Cardiac fibroblast (primary cell): Measurements from ENCODE around the gene CDHR3.

Experiments used
- DNase-seq, 2 donors: peaks; one replicate each; pipeline versions ENCODE4 v3.0.0 to v3.0.0-alpha.2; 2010; ENCODE audit warnings: low read depth in 2 of 2
- H3K4me3 ChIP-seq, 2 donors: replicated peaks in 1 of 2; 1 replicate in 1 of 2; 2 replicates in 1 of 2; pipeline ENCODE4 v1.5.1; 2011; ENCODE audit warnings: low read depth in 2 of 2, low read length in 2 of 2, mild to moderate bottlenecking in 2 of 2, moderate library complexity in 1 of 2
- TF ChIP-seq, protein P1 (sequence below): IDR thresholded peaks from one replicate; pipeline ENCODE4 v1.5.1; 2011; ENCODE audit warnings: low read depth, mild to moderate bottlenecking, low read length, inconsistent platforms

CDHR3 gene

DNA sequence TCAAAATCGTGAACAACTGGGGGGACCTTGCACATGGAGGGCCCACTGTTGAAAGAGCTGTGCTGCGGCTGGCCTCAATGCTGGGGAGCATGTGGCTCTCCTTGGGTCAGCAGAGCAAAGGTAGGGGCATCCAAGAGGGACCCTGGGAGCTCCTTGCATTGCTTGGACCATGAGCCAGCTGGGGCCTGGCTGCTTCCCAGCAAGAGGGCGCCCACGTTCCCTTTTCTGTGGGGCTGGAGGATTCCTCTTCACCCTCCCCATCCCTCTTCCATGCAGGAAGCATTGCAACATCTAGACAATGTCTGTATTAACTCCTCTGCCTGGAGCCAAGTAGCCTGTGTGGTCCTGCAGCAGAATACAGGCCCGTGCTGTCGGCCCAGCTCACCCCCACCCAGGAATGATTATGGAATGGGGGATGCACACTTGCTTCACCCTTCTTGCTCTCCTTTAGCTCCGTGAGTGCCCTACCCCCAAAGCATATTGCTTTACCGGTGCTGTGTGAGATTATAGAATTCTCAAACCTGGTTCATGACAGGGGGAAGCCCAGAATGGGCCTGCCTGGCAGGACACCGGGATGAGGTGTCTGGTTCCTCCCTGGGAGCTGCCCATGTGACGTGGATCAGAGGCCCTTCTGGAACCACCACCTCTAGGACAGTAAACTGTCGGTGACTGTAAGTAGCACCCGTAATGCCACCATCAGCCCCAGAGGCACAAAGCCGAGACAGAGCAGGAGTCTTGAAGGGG, 87.1 kb downstream of the CDHR3 start:
- TF ChIP-seq, protein P1, sequence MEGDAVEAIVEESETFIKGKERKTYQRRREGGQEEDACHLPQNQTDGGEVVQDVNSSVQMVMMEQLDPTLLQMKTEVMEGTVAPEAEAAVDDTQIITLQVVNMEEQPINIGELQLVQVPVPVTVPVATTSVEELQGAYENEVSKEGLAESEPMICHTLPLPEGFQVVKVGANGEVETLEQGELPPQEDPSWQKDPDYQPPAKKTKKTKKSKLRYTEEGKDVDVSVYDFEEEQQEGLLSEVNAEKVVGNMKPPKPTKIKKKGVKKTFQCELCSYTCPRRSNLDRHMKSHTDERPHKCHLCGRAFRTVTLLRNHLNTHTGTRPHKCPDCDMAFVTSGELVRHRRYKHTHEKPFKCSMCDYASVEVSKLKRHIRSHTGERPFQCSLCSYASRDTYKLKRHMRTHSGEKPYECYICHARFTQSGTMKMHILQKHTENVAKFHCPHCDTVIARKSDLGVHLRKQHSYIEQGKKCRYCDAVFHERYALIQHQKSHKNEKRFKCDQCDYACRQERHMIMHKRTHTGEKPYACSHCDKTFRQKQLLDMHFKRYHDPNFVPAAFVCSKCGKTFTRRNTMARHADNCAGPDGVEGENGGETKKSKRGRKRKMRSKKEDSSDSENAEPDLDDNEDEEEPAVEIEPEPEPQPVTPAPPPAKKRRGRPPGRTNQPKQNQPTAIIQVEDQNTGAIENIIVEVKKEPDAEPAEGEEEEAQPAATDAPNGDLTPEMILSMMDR = peak; percentile 19
- no peak overlapping the region for H3K4me3 ChIP-seq
- DNase-seq = peak; percentile 65 to 91

DNA sequence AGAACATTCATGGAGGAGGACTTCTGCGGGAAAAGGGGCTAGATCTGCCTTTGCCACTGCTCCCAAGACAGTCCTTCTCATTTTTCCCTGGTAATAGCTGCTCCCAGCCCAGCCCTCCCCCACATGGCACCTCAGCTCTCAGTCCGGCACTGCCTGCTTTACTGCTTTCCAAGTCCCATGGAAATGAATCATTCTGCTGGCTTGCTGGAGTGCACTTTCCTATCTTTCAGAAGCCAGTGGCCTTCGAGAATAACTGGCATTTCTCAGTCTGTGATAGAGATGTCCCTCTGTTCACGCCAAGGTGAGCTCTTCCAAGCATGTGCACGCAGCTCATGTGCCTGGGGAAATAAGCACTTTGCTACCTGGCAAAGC, 87.7 kb downstream of the CDHR3 start:
- peak; percentile 63 to 80 for DNase-seq
- no peak overlapping the region for H3K4me3 ChIP-seq
- TF ChIP-seq, protein P1 = no peak

DNA sequence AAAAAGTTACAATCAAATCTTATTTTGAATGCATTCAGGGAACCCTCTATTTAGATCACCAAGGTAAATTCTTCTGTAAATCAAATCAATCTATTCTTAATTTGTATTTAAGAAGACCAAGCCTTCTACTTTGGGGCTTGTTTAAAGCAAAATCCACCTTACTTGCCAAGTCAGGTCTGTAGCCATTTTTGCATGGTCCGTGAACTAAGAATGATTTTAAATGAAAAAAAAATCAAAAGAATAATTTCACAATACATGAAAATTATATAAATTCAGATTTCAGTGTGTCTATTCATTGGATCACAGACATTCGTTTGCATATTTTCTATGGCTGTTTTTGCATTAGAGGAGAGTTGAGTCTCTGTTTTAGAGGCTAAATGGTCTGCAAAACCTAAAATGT, 89.6 kb downstream of the CDHR3 start:
- TF ChIP-seq, protein P1 = no peak
- no peak for DNase-seq
- no peak overlapping the region for H3K4me3 ChIP-seq

DNA sequence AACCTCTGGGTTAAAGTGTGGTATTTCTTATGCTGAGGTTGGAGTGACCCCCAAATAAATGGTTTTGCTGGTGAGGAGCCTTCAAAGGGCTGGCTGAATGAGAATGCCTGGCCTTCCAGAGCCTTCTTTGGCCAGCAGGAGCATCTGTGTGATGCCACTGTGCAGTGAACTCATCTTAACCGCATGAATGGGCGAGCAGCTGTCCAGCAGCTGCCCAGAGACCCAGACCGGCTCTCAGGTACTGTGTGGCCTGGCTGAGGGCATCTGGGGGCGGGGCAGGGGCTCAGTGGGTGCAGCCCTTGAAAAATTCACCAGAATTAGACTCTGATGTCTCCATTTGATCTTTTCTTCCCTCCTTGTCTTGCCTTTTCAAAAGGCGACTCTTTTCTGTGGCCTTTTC, 90.0 kb downstream of the CDHR3 start:
- TF ChIP-seq, protein P1 = no peak
- DNase-seq = no peak
- no peak overlapping the region for H3K4me3 ChIP-seq

DNA sequence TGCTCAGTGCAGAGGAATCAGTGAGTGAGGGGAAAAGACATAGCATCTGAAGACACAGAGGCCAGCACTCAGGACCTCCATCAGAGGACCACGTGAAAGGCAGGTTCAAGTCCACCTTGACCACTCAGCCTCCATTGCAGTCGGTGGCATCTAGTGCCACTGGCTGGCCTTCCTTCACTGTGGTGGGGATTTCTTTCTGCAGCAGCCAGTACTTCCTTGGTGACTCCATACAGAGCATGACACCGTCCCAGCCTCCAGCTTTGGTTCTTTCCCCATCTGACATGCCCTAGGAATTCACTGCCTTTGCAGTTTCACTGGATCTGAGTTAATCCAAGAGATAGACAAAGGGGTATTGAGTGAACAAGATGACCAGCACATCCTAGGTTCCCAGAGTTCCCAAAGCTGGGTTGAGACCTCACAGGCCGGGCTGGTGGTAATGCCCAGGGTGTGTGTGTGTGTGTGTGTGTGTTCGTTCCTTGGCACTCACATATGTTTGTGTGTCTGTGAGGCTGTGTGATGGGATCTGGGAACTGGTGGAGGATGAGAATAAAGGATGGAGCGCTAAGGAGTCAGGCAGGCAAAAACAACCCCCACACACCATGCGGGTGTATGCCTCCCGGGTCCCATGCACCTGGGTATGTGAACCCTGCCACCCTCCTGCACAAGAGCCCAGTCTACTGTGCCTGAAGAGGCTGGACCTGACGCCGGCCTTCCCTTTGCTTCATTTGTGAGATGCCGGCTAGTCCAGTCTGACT, 91.3 kb downstream of the CDHR3 start:
- TF ChIP-seq, protein P1 = no peak

DNA sequence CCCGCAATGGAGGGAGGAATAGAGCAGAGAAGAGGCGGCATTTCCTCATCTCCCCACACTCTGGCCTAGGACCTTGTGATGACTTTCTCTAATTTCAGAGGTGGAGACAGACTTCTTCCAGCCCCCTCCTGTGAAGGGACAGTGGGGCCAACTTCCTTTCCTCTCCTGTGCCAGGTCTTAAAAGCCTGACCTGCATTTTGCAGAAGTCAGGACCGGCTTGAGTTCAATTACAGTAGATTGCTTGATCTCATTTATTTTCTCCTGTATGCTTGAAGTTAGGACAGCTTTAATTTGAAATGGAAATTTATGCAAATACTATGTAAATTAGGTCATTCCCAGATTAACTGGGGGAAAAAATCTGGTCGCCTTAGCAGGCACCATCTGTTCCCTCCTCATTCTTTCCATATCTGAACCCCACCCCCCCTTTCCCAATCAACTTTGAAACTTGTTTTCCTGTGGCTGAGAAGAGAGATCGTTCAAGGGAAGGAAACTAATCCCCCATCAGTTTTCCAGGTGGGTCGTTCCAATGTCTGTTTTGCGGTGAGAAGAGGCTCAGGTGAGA, 92.0 kb downstream of the CDHR3 start:
- H3K4me3 ChIP-seq = no peak overlapping the region
- TF ChIP-seq, protein P1 = no peak
- DNase-seq = no peak

More for the DNA sequence above, 91.3 kb downstream of the CDHR3 start:
- no peak for DNase-seq
- no peak overlapping the region for H3K4me3 ChIP-seq
